ENCODE data around the gene PRKCZ. TPM values are rescaled to one million over a fixed set of nuclear protein-coding genes. Genes with fewer than 3 reads are reported as not detected.

Gene PRKCZ
- polyA plus RNA-seq, 4 donors, result 44.2 to 252 (median 144) TPM

DNA sequence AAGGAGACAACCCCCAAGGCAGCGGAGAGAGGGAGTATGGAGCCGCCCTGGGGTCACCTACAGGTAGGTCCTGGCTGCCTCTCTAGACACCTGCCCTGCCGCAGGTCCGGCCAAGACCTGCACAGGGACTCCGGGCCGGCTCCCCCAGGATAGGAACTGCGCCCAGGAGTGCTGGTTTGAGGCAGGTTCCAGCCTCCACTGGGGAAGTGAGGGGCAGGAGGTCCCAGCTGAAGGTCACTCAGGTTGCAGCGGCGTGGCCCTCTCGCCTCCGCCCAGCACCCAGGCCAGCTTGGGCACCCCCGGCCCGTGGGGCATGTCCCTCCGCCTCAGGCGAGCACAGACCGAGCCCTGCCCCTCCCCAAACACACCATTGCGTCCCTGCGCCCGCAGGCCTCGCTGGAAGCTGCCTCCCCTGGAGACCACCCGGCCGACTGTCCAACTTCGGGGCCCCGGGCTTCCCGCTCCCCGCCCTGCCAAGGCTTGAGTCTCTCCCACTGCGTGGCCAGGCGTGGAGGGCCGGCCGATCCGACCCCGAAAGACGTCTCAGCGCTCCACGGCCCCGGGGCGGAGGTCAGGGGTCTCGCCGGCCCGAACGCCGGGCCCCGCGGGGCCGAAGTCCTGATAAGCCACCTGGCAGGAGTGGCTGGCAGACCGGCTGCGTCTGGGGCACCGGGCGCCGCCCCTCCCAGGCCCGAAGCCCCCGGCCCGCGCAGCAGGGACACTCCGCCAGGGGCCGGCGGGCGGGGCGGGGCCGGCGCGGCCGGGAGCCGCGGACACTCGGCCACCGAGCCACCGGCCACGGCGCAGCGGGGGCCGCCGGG is 176.5 kb downstream of the PRKCZ start:
- Histone ChIP-seq H3K9me3 (ENCODE audit: control insufficient read depth in 2 of 2, insufficient read depth in 1 of 2, low read depth in 1 of 2, low read length in 1 of 2) (no peaks in the 10 kb centered on the region), H3K4me1 (ENCODE audit: control insufficient read depth in 3 of 3, insufficient read depth in 2 of 3, low read depth in 1 of 3, low read length in 2 of 3) (peaks cover 0 to 19% (median 5%) of the 10 kb centered on the region in 3 donors), H3K27me3 (ENCODE audit: control insufficient read depth in 3 of 3, insufficient read depth in 3 of 3, low read length in 3 of 3) (no peaks in the 10 kb centered on the region), H3K4me3 (ENCODE audit: low read depth in 1 of 3, low read length in 3 of 3) (peak overlapping the region; percentile 43 to 84 (median 78)), H3K36me3 (ENCODE audit: control insufficient read depth in 3 of 3, insufficient read depth in 2 of 3, low read depth in 1 of 3, low read length in 3 of 3) (peaks cover 0 to 27% (median 0%) of the 10 kb centered on the region in 3 donors), H3K27ac (ENCODE audit: low read depth in 1 of 3, low read length in 2 of 3) (peak overlapping the region; percentile 97 to 98 (median 98))
- FAIRE-seq (no peak), DNase-seq (peak in 1 of 2 donors; percentile 53)
- WGBS, 3 donors, result 15 to 23% (median 17%) methylated on average over 50 to 73 of the region's 73 CpGs

DNA sequence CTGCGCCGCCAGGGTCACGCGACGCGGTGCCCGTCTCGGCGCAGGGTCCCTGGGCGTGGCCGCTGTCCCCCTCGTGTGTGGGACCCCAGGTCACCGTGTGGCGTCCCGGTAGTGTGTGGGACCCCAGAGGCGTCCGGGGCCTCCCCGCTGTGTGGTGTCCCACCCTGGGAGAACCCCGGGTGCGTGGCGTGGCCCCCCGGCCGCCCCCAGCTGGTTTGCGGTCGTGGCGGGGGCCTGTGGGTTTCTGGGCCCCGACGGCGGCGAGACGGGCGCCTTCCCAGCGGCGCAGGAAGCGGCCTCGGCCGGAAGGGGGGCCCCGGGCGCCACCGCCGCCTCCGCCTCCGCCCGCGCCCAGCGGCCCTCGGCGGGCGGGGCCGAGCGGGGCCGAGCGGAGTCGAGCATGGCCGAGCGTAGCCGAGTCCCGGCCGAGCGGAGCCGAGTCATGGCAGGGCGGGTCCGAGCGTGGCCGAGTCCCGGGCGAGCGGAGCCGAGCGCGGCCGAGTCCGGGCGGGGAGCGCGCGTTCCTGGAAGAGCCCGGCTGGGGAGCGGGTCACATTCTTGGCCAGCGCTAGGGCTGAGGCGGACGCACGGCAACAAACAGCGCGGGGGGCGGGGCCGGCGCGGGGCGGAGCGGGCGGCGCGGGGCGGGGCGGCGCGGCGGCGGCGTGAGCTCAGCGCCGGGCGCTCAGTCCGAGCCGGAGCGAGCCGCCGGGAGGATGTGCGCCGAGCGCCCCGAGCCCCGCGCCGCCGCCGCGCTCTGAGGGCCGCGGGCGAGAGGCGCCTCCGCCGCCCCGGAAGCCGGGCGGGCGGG is 177.3 kb downstream of the PRKCZ start:
- H3K4me3 ChIP-seq (ENCODE audit: low read depth in 1 of 3, low read length in 3 of 3), result peak overlapping the region; percentile 74 to 84 (median 78)
- no peak for FAIRE-seq
- H3K9me3 ChIP-seq (ENCODE audit: control insufficient read depth in 2 of 2, insufficient read depth in 1 of 2, low read depth in 1 of 2, low read length in 1 of 2), result no peaks in the 10 kb centered on the region
- 0% methylated on average over 20 to 129 of the region's 129 CpGs for WGBS, 3 donors
- H3K4me1 ChIP-seq (ENCODE audit: control insufficient read depth in 3 of 3, insufficient read depth in 2 of 3, low read depth in 1 of 3, low read length in 2 of 3), result peaks cover 3 to 27% (median 5%) of the 10 kb centered on the region in 3 donors
- peaks cover 0 to 34% (median 0%) of the 10 kb centered on the region in 3 donors for H3K36me3 ChIP-seq (ENCODE audit: control insufficient read depth in 3 of 3, insufficient read depth in 2 of 3, low read depth in 1 of 3, low read length in 3 of 3)
- peak; percentile 95 to 99 for DNase-seq
- no peaks in the 10 kb centered on the region for H3K27me3 ChIP-seq (ENCODE audit: control insufficient read depth in 3 of 3, insufficient read depth in 3 of 3, low read length in 3 of 3)
- peak overlapping the region; percentile 97 to 98 (median 98) for H3K27ac ChIP-seq (ENCODE audit: low read depth in 1 of 3, low read length in 2 of 3)

DNA sequence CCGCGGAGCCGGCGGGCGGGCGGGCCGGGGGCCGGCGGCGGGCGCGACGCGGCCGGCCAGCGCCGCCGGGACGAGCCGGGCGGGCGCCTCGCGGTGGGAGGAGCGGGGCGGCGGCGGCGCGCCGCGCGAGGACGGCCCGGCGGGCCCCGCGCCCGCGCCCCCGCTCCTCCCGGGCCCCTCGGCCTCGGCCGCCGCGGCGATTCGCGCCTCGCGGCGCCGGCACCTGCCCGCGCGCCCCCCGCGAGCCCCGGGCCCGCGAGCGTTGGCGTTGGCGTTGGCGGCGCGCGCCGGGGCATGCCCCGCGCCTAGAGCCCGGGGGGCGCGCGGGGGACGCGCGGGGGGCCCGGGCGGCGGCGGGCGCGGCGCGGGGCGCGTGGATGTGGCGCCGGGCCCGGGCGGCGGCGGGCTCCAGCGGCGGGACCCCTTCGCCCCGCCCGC is 178.0 kb downstream of the PRKCZ start, which contains the start of gene SKI:
SKI (plus strand) TSS at position 163 of the 438 bp plus-strand sequence. CDS start 448 bp downstream, outside the sequence.
- peaks cover 3 to 33% (median 8%) of the 10 kb centered on the region in 3 donors for H3K4me1 ChIP-seq (ENCODE audit: control insufficient read depth in 3 of 3, insufficient read depth in 2 of 3, low read depth in 1 of 3, low read length in 2 of 3)
- no peak for DNase-seq
- no peaks in the 10 kb centered on the region for H3K27me3 ChIP-seq (ENCODE audit: control insufficient read depth in 3 of 3, insufficient read depth in 3 of 3, low read length in 3 of 3)
- no peaks in the 10 kb centered on the region for H3K9me3 ChIP-seq (ENCODE audit: control insufficient read depth in 2 of 2, insufficient read depth in 1 of 2, low read depth in 1 of 2, low read length in 1 of 2)
- H3K36me3 ChIP-seq (ENCODE audit: control insufficient read depth in 3 of 3, insufficient read depth in 2 of 3, low read depth in 1 of 3, low read length in 3 of 3), result peaks cover 0 to 39% (median 0%) of the 10 kb centered on the region in 3 donors
- H3K27ac ChIP-seq (ENCODE audit: low read depth in 1 of 3, low read length in 2 of 3), result peak within 1 kb of the TSS; percentile 97 to 98 (median 98)
- no peak for FAIRE-seq
- WGBS, 3 donors, result 1% methylated on average over 100 of the region's 100 CpGs; no CpG with 5 or more reads in 2 of the 3 donors
- H3K4me3 ChIP-seq (ENCODE audit: low read depth in 1 of 3, low read length in 3 of 3), result peak within 1 kb of the TSS; percentile 74 to 84 (median 78)

DNA sequence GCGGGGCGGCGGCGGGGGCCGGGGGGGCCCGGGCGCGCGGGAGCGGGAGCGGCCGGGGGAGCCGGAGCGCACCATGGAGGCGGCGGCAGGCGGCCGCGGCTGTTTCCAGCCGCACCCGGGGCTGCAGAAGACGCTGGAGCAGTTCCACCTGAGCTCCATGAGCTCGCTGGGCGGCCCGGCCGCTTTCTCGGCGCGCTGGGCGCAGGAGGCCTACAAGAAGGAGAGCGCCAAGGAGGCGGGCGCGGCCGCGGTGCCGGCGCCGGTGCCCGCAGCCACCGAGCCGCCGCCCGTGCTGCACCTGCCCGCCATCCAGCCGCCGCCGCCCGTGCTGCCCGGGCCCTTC is 178.5 kb downstream of the PRKCZ start:
- peaks cover 3 to 38% (median 12%) of the 10 kb centered on the region in 3 donors for H3K4me1 ChIP-seq (ENCODE audit: control insufficient read depth in 3 of 3, insufficient read depth in 2 of 3, low read depth in 1 of 3, low read length in 2 of 3)
- peak overlapping the region; percentile 74 to 84 (median 80) for H3K27ac ChIP-seq (ENCODE audit: low read depth in 1 of 3, low read length in 2 of 3)

DNA sequence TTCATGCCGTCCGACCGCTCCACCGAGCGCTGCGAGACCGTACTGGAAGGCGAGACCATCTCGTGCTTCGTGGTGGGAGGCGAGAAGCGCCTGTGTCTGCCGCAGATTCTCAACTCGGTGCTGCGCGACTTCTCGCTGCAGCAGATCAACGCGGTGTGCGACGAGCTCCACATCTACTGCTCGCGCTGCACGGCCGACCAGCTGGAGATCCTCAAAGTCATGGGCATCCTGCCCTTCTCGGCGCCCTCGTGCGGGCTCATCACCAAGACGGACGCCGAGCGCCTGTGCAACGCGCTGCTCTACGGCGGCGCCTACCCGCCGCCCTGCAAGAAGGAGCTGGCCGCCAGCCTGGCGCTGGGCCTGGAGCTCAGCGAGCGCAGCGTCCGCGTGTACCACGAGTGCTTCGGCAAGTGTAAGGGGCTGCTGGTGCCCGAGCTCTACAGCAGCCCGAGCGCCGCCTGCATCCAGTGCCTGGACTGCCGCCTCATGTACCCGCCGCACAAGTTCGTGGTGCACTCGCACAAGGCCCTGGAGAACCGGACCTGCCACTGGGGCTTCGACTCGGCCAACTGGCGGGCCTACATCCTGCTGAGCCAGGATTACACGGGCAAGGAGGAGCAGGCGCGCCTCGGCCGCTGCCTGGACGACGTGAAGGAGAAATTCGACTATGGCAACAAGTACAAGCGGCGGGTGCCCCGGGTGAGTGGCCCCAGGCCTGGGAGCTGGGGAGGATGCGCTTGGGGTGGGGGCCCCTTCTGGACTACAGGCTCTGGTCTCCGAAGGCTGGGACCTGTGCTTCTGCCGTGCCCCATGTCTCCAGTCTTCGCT is 179.0 kb downstream of the PRKCZ start:
- H3K9me3 ChIP-seq (ENCODE audit: control insufficient read depth in 2 of 2, insufficient read depth in 1 of 2, low read depth in 1 of 2, low read length in 1 of 2), result no peaks in the 10 kb centered on the region
- H3K4me1 ChIP-seq (ENCODE audit: control insufficient read depth in 3 of 3, insufficient read depth in 2 of 3, low read depth in 1 of 3, low read length in 2 of 3), result peaks cover 3 to 44% (median 16%) of the 10 kb centered on the region in 3 donors
- H3K27ac ChIP-seq (ENCODE audit: low read depth in 1 of 3, low read length in 2 of 3), result peak overlapping the region; percentile 74 to 84 (median 80)
- no peaks in the 10 kb centered on the region for H3K27me3 ChIP-seq (ENCODE audit: control insufficient read depth in 3 of 3, insufficient read depth in 3 of 3, low read length in 3 of 3)
- peak overlapping the region; percentile 66 to 84 (median 74) for H3K4me3 ChIP-seq (ENCODE audit: low read depth in 1 of 3, low read length in 3 of 3)
- FAIRE-seq (no peak), DNase-seq (peak; percentile 64 to 75)
- H3K36me3 ChIP-seq (ENCODE audit: control insufficient read depth in 3 of 3, insufficient read depth in 2 of 3, low read depth in 1 of 3, low read length in 3 of 3), result peaks cover 0 to 49% (median 0%) of the 10 kb centered on the region in 3 donors
- WGBS, 3 donors, result 1 to 3% (median 2%) methylated on average over 73 to 77 of the region's 77 CpGs

More for the DNA sequence above, 178.5 kb downstream of the PRKCZ start:
- Histone ChIP-seq H3K9me3 (ENCODE audit: control insufficient read depth in 2 of 2, insufficient read depth in 1 of 2, low read depth in 1 of 2, low read length in 1 of 2) (no peaks in the 10 kb centered on the region), H3K27me3 (ENCODE audit: control insufficient read depth in 3 of 3, insufficient read depth in 3 of 3, low read length in 3 of 3) (no peaks in the 10 kb centered on the region), H3K4me3 (ENCODE audit: low read depth in 1 of 3, low read length in 3 of 3) (peak overlapping the region; percentile 66 to 84 (median 74)), H3K36me3 (ENCODE audit: control insufficient read depth in 3 of 3, insufficient read depth in 2 of 3, low read depth in 1 of 3, low read length in 3 of 3) (peaks cover 0 to 44% (median 0%) of the 10 kb centered on the region in 3 donors)
- peak in 1 of 2 donors; percentile 24 for DNase-seq
- 0 to 1% (median 0%) methylated on average over 19 to 50 of the region's 50 CpGs for WGBS, 3 donors
- no peak for FAIRE-seq

DNA sequence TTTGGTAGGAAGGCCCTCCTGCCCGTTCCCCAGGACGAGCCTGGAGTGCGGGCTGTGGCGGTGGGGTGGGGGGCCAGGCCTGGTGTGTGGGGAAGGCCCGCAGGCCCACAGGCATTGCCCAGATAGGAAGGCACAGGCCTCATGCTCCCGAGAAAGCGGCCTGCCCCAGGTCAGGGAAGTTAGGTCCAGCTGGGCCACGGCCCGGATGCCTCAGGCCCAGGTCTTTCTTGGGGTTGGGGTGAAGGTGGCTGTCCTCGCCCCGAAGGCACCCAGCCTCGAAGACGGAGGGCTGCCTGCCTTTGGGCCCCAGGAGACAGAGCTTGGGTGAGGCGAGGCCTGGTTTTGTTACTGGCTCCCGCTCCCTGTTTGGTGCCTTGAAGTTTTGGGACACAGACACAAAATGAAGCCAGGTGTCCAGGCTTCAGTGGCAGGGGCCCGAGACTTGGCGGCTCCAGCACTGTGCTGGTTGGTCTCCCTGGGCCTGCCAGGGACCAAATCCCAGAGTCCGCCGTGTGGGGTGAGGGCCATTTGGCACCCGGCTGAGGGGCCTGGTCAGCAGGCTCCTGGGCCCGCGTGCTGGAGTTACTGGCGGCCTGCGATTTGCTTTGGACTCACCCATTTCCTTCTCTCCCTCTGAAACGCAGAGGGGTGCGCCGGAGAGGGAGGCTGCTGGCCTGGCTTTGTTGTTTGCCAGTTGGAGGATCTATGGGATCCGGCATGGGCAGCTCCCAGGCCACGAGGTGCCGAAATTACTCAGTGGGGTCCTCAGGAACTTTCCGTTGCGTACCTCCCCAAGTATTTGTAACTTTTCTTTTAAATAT is 179.9 kb downstream of the PRKCZ start:
- Histone ChIP-seq H3K27me3 (ENCODE audit: control insufficient read depth in 3 of 3, insufficient read depth in 3 of 3, low read length in 3 of 3) (no peaks in the 10 kb centered on the region), H3K4me3 (ENCODE audit: low read depth in 1 of 3, low read length in 3 of 3) (peak overlapping the region; percentile 66 to 84 (median 74)), H3K4me1 (ENCODE audit: control insufficient read depth in 3 of 3, insufficient read depth in 2 of 3, low read depth in 1 of 3, low read length in 2 of 3) (peaks cover 3 to 52% (median 19%) of the 10 kb centered on the region in 3 donors), H3K27ac (ENCODE audit: low read depth in 1 of 3, low read length in 2 of 3) (peak overlapping the region; percentile 74 to 84 (median 80)), H3K36me3 (ENCODE audit: control insufficient read depth in 3 of 3, insufficient read depth in 2 of 3, low read depth in 1 of 3, low read length in 3 of 3) (peaks cover 0 to 49% (median 0%) of the 10 kb centered on the region in 3 donors), H3K9me3 (ENCODE audit: control insufficient read depth in 2 of 2, insufficient read depth in 1 of 2, low read depth in 1 of 2, low read length in 1 of 2) (no peaks in the 10 kb centered on the region)
- no peak for FAIRE-seq
- WGBS, 3 donors, result 13 to 21% (median 20%) methylated on average over 30 to 32 of the region's 32 CpGs
- DNase-seq, result peak; percentile 45 to 68

DNA sequence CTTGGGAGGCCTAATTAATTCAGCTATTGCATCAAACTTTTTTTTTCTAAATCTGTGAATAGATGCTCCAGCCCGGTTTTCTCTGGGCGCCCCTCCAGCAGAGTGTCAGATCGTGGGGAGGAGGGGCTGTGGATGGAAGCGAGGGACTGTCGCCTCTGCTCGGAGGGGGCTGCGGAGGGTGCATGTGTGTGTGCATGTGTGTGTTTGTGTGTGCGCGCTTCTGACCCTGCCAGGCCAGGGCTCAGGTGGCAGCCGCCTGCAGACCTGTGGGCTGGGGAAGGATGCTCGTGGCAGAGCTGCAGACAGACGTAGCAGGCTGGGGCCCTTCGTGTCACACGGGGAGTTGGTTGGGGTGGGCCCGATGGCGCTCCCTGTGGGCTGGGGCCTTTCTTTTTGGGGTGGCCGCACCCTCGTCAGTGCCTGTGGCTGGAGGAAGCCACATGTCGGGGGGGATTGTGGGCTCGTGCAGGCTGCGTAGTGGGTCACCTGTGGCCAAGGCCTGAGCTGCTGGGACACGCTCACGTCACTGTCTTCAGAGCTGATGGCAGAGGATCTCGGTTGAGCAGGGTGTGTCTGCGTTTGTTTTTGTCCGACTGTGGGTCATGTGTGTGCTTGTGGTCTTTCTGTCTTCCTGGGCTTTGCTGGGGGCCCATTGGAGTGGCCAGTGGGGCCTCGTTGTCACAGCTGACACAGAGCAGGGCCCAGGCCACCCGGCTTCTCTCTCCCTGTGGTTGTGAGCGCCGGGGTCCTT is 180.7 kb downstream of the PRKCZ start:
- Histone ChIP-seq H3K27ac (ENCODE audit: low read depth in 1 of 3, low read length in 2 of 3) (peak overlapping the region; percentile 74 to 84 (median 82)), H3K36me3 (ENCODE audit: control insufficient read depth in 3 of 3, insufficient read depth in 2 of 3, low read depth in 1 of 3, low read length in 3 of 3) (peaks cover 0 to 55% (median 0%) of the 10 kb centered on the region in 3 donors), H3K4me1 (ENCODE audit: control insufficient read depth in 3 of 3, insufficient read depth in 2 of 3, low read depth in 1 of 3, low read length in 2 of 3) (peaks cover 3 to 61% (median 23%) of the 10 kb centered on the region in 3 donors), H3K27me3 (ENCODE audit: control insufficient read depth in 3 of 3, insufficient read depth in 3 of 3, low read length in 3 of 3) (no peaks in the 10 kb centered on the region), H3K4me3 (ENCODE audit: low read depth in 1 of 3, low read length in 3 of 3) (peak overlapping the region; percentile 32 to 84 (median 66)), H3K9me3 (ENCODE audit: control insufficient read depth in 2 of 2, insufficient read depth in 1 of 2, low read depth in 1 of 2, low read length in 1 of 2) (no peaks in the 10 kb centered on the region)
- DNase-seq (peak; percentile 47 to 62), FAIRE-seq (no peak)
- 4 to 10% (median 9%) methylated on average over 29 to 30 of the region's 30 CpGs for WGBS, 3 donors

Measured in small intestine (tissue), 7 donors.